Fibroblast of pulmonary artery (primary cell): ENCODE results near the gene CAMK4.

ENCODE experiments used
- DNase-seq: peaks from one replicate; pipeline ENCODE4 v3.0.0-alpha.2; 2010; ENCODE audit warnings: low read depth
- H3K4me3 ChIP-seq: replicated peaks from 2 replicates; pipeline ENCODE4 v1.5.1; 2011; ENCODE audit warnings: low read depth, mild to moderate bottlenecking, control low read depth, low read length, moderate library complexity
- CTCF ChIP-seq: IDR thresholded peaks from 2 replicates; pipeline ENCODE4 v1.5.1; 2011; ENCODE audit warnings: mild to moderate bottlenecking, control low read depth, low read length, inconsistent platforms; ENCODE audit errors: missing control alignments

The CAMK4 gene

GRCh38 chr5:111242606-111243005 lies 18.4 kb downstream of the CAMK4 start:
- TF ChIP-seq CTCF: no peak
- H3K4me3 ChIP-seq: no peak overlapping the region
- no peak for DNase-seq

DNA sequence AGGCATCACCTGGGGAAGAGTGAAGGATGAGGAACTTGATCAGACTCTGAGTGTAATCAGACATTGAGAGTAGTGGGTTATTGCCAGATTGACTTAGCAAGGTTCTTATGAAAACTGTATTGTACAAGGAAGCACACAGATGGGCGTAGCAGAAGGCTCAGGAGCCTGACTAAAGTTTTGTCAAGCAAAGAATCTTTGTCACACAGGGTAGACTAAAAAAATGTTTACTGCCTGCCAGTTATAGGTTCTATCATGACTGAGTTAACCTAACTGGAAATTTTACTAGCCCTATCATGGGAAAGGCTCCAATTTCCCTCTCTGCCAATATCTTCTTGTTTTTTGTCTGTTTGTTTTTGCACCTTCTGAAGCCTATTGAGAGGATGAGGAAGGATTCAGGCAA lies 19.1 kb downstream of the CAMK4 start:
- no peak for DNase-seq
- no peak overlapping the region for H3K4me3 ChIP-seq
- TF ChIP-seq CTCF: no peak

DNA sequence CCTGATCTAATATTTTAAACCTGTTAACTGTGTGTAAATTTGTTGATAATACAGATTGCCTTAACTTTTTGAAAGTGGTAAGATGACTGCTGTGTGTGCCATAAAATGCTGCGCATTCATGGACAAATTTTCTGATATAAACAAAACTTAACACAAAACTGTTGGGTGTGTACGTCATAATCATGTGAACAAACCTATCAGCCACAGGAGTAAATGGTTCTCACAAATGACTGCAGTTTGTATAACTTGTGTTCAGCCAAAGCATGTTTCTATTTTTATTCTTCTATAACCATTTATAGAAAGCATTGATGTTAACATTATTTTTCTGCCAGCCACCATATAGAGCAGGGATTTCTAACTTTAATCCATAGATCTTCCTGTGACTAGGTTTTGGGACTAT lies 21.5 kb downstream of the CAMK4 start:
- DNase-seq: no peak
- no peak overlapping the region for H3K4me3 ChIP-seq
- no peak for TF ChIP-seq CTCF

DNA sequence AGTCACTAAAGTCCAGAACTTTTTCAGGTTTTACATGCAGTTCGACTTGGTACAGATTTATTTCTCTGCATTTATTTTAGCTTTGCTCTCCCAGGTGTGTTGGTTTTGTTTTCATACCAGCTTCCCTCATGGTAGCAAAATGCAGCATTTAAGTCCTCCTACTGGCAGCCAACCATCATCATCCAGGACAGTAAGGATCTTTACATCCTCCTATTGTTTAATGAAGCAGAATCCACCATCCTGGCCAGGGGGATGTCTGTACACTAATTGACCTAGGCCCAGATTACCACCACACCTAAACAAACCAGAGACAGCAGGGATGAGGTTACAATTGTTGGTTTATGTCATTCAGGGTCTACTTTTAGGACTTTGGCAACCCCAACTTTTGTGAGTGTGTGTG lies 22.3 kb downstream of the CAMK4 start:
- DNase-seq: no peak
- no peak overlapping the region for H3K4me3 ChIP-seq
- no peak for TF ChIP-seq CTCF

- H3K4me3 ChIP-seq: no peak overlapping the region
- no peak for TF ChIP-seq CTCF
- DNase-seq: no peak
Observed at GRCh38 chr5:111248571-111248970, 24.4 kb downstream of the CAMK4 start.

DNA sequence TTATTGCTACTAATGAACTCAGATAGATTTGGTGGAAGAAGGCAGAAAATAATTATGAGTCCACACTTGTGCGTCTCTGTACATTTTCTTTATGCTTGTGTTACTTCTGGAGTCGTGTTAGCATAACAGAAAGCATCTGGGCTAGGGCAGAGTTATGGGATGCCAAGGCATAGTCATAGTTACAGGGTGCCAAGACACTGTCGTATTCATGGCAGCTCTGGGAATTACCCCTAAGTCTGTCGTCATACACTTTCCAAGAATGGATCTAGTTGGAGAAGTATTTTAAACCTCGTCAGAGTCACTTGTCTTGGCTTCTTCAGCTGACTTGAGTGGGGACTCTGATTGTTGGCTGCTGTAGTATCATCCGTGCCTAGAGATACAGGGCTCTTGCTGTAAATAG lies 27.7 kb downstream of the CAMK4 start:
- no peak overlapping the region for H3K4me3 ChIP-seq
- DNase-seq: no peak
- no peak for TF ChIP-seq CTCF

DNA sequence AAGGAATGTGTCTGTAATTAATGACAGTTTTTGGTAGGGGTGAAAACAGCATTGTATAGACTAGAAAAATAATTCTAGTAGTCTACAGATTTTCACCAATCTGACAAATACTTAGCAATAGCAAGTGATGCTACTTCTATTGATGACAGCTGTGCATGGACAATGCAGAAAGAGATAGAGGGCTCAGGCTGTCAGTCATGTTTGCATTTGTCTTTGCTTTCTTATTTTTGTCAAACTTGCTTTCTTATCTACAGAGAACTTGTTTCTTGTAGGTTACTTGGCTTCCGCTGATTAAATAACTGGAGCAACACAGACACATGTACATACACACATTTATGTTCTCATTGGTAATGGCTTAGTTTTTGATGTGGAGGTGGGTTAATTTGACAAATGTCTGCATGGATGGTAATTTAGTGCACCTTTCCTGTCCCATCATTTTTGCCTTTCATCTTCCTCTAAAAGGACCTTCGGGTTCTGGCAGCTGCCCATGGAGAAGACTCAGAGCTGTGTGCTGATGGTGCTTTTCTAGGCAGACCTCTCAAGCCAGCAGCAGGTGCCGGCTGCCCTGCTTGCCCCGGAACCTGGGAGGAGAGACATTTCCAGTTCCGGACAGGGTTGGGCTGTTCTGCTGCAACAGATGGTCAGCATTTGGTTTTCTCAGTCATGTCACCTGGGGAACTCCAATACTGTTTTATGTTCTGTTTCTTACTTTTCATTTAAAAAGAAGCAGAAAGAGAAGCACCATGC lies 28.8 kb downstream of the CAMK4 start:
- TF ChIP-seq CTCF: no peak
- H3K4me3 ChIP-seq: no peak overlapping the region
- DNase-seq: no peak
